Esophagus (tissue), 2 donors: Measurements from ENCODE around the gene GSKIP. TPM values are rescaled to one million over a fixed set of nuclear protein-coding genes. Genes with fewer than 3 reads are reported as not detected.

ENCODE experiments used
- H3K27ac ChIP-seq, 2 donors: one replicate each; pipeline ENCODE4 v1.5.1; 2013; ENCODE audit warnings: low read depth in 2 of 2, mild to moderate bottlenecking in 2 of 2, inconsistent platforms in 1 of 2, low read length in 1 of 2, moderate library complexity in 1 of 2
- H3K27me3 ChIP-seq, 2 donors: one replicate each; pipeline ENCODE4 v1.6.1; 2013; ENCODE audit warnings: low read length in 2 of 2, control low read depth in 1 of 2, mild to moderate bottlenecking in 1 of 2; ENCODE audit not compliant: insufficient read depth in 2 of 2, control insufficient read depth in 1 of 2
- H3K36me3 ChIP-seq, 2 donors: one replicate each; pipeline ENCODE4 v1.6.1; 2013; ENCODE audit warnings: low read length in 1 of 2; ENCODE audit not compliant: control insufficient read depth in 2 of 2, insufficient read depth in 2 of 2
- H3K4me1 ChIP-seq, 2 donors: one replicate each; pipeline ENCODE4 v1.6.1; 2013; ENCODE audit warnings: low read length in 1 of 2; ENCODE audit not compliant: control insufficient read depth in 2 of 2, insufficient read depth in 2 of 2
- H3K4me3 ChIP-seq, 2 donors: one replicate each; pipeline ENCODE4 v1.5.1; 2013; ENCODE audit warnings: low read length in 2 of 2, mild to moderate bottlenecking in 2 of 2, low read depth in 1 of 2, moderate library complexity in 1 of 2
- H3K9me3 ChIP-seq, 2 donors: one replicate each; pipeline ENCODE4 v1.6.1; 2013; ENCODE audit warnings: mild to moderate bottlenecking in 2 of 2, low read depth in 1 of 2, low read length in 1 of 2, moderate library complexity in 1 of 2; ENCODE audit not compliant: control insufficient read depth in 2 of 2, insufficient read depth in 1 of 2
- WGBS, 2 donors: extraction: QIAGEN DNeasy Blood & Tissue Kit; methylation state at CpG; one replicate each; pipeline ENCODE4 v1.1.7; 2013; 5-methylcytosine and 5-hydroxymethylcytosine counted together
- polyA plus RNA-seq, 2 donors: library from polyadenylated mRNA; stranded (reverse); fragments of 200-250 nt; gene quantifications; one replicate each; pipeline ENCODE4 v1.2.3, GENCODE V29; 2013
- donor health status: healthy with polysubstance abuse.
- donor health status: Bipolar disorder and iron deficiency.

The GSKIP gene
- polyA plus RNA-seq, 2 donors, result 18.1 to 41.5 TPM

GRCh38 chr14:96368534-96368933 is 5.2 kb downstream of the GSKIP start:
- 99 to 100% methylated on average over 1 of the region's 1 CpG for WGBS, 2 donors
- Histone ChIP-seq H3K9me3 (no peaks in the 10 kb centered on the region), H3K27ac (no peak overlapping the region), H3K27me3 (no peaks in the 10 kb centered on the region), H3K4me3 (no peak overlapping the region), H3K4me1 (peaks cover 0 to 3% of the 10 kb centered on the region in 2 donors), H3K36me3 (no peaks in the 10 kb centered on the region)

- Histone ChIP-seq H3K4me1 (no peaks in the 10 kb centered on the region), H3K36me3 (no peaks in the 10 kb centered on the region), H3K27me3 (no peaks in the 10 kb centered on the region), H3K27ac (no peak overlapping the region), H3K4me3 (no peak overlapping the region), H3K9me3 (no peaks in the 10 kb centered on the region)
- 91 to 93% methylated on average over 5 of the region's 5 CpGs for WGBS, 2 donors
Measured at GRCh38 chr14:96370528-96370927, 7.2 kb downstream of the GSKIP start.

DNA sequence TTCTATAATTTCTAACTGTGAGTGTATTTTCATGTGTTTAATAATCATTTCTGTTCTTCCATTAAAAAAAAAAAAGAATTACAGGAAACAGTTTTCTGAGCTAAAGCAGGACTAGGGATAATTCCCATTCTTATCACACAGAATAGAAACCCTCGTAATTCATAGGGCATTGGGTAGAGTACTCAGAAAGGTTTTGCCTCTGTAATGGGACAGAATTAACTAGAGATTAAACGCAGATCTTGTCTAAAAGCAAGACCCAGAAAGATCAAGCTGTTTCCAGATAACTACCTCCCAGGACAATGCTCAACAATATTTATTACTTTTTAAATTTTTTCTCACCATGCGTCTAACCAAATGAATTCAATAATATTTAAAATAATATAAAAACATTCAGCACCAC is 10.2 kb downstream of the GSKIP start:
- WGBS, 2 donors, result 93% methylated on average over 3 of the region's 3 CpGs
- no peaks in the 10 kb centered on the region for H3K36me3 ChIP-seq
- no peaks in the 10 kb centered on the region for H3K4me1 ChIP-seq

DNA sequence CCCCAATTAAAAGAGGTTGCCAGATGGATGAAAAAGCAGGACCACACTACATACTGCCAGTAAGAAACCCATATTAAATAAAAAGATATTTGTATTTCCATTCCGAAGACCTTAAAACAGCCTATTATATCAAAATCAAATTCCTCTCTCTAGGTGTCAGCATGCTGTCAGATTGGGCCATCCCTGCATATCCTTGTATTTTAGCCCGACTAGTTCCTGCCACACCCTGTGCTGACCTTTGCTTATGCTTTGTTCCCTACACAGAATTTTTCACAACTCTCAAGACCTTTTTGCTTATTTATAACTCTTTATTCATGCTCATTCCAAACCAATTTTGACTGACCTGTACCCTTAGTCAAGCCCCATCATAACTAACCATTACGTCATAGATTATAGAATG is 12.8 kb downstream of the GSKIP start:
- Histone ChIP-seq H3K27me3 (no peaks in the 10 kb centered on the region), H3K27ac (no peak overlapping the region), H3K4me3 (no peak overlapping the region), H3K9me3 (no peaks in the 10 kb centered on the region), H3K4me1 (no peaks in the 10 kb centered on the region), H3K36me3 (no peaks in the 10 kb centered on the region)
- 86 to 87% methylated on average over 3 of the region's 3 CpGs for WGBS, 2 donors

More for the DNA sequence above, 10.2 kb downstream of the GSKIP start:
- no peak overlapping the region for H3K27ac ChIP-seq
- H3K9me3 ChIP-seq, result no peaks in the 10 kb centered on the region
- H3K4me3 ChIP-seq, result no peak overlapping the region
- no peaks in the 10 kb centered on the region for H3K27me3 ChIP-seq

DNA sequence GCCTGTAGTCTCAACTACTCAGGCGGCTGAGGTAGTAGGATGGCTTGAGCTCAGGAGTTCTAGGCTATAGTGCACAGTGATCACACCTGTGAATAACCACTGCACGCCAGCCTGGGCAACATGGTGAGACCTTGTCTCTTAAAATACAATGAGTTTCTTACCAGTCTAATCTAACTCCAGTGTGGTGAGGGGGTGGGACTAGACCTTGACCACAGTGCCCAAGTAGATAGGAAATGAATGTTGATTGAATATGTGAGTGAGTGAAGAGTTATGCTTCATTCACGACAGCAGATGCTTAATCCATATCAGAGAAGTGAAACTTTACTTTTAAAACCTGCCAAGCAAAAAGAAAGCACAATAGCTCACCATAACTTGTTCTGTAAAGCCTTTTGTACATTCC is 17.4 kb downstream of the GSKIP start:
- no peaks in the 10 kb centered on the region for H3K27me3 ChIP-seq
- H3K4me3 ChIP-seq, result no peak overlapping the region
- H3K27ac ChIP-seq, result no peak overlapping the region
- no peaks in the 10 kb centered on the region for H3K9me3 ChIP-seq
- no peaks in the 10 kb centered on the region for H3K4me1 ChIP-seq
- 81 to 92% methylated on average over 3 of the region's 3 CpGs for WGBS, 2 donors
- H3K36me3 ChIP-seq, result peaks cover 0 to 3% of the 10 kb centered on the region in 2 donors

DNA sequence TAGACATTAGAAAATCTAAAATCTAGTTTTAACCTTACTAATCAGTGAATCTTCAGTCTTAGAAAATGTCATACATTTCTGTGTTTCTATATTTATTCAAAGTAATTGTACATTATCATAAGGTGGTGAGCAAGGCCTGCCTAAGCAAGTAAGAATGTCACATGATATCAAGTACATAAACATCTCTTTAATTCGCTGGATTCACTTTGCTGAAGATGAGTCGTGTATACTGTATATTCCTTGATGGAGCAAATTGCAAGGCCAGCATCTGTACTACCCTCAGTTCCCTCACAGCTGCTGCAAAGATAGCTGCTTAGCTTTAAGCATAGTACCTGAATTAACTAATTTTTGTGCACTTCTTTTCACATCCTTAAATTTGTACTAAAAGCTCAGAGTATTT is 20.1 kb downstream of the GSKIP start:
- no peaks in the 10 kb centered on the region for H3K27me3 ChIP-seq
- no peak overlapping the region for H3K4me3 ChIP-seq
- peaks cover 0 to 3% of the 10 kb centered on the region in 2 donors for H3K36me3 ChIP-seq
- no peaks in the 10 kb centered on the region for H3K9me3 ChIP-seq
- H3K4me1 ChIP-seq, result no peaks in the 10 kb centered on the region
- no peak overlapping the region for H3K27ac ChIP-seq
- WGBS, 2 donors, result 62 to 80% methylated on average over 2 of the region's 2 CpGs

- 66 to 76% methylated on average over 1 of the region's 1 CpG for WGBS, 2 donors
Measured at GRCh38 chr14:96384053-96384452, 20.7 kb downstream of the GSKIP start.

GRCh38 chr14:96384740-96385139 is 21.4 kb downstream of the GSKIP start:
- Histone ChIP-seq H3K4me1 (no peaks in the 10 kb centered on the region), H3K36me3 (peaks cover 0 to 3% of the 10 kb centered on the region in 2 donors), H3K4me3 (no peak overlapping the region), H3K9me3 (no peaks in the 10 kb centered on the region), H3K27me3 (no peaks in the 10 kb centered on the region), H3K27ac (no peak overlapping the region)
- 85 to 91% methylated on average over 1 of the region's 1 CpG for WGBS, 2 donors

More at GRCh38 chr14:96384053-96384452, 20.7 kb downstream of the GSKIP start:
- no peaks in the 10 kb centered on the region for H3K27me3 ChIP-seq
- H3K27ac ChIP-seq, result no peak overlapping the region
- peaks cover 0 to 3% of the 10 kb centered on the region in 2 donors for H3K36me3 ChIP-seq
- no peaks in the 10 kb centered on the region for H3K9me3 ChIP-seq
- H3K4me1 ChIP-seq, result no peaks in the 10 kb centered on the region
- H3K4me3 ChIP-seq, result no peak overlapping the region

- Histone ChIP-seq H3K4me1 (no peaks in the 10 kb centered on the region), H3K9me3 (no peaks in the 10 kb centered on the region), H3K4me3 (no peak overlapping the region), H3K27me3 (no peaks in the 10 kb centered on the region), H3K27ac (no peak overlapping the region), H3K36me3 (peaks cover 0 to 3% of the 10 kb centered on the region in 2 donors)
- 88 to 92% methylated on average over 3 of the region's 3 CpGs for WGBS, 2 donors
Measured at GRCh38 chr14:96385385-96385784, 22.1 kb downstream of the GSKIP start.

DNA sequence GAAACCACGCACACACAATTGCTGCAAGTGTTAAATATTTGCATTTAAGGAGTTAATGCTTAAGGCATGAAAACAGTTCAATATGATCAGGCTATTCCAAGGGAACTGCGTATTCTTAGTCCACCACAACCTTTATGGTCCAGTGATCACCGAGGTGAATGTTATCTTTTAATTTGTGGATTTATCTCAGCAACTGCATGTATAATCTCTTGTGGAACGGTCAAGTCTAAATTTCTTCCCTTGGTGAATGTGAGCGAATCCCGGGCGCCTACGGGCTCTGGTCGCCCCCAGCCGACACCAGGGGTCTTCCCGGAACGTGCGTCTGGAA is 27.6 kb downstream of the GSKIP start:
- Histone ChIP-seq H3K9me3 (no peaks in the 10 kb centered on the region), H3K4me1 (no peaks in the 10 kb centered on the region), H3K36me3 (no peaks in the 10 kb centered on the region), H3K27ac (peak overlapping the region; percentile 42 to 58), H3K4me3 (peak overlapping the region; percentile 44 to 58), H3K27me3 (no peaks in the 10 kb centered on the region)
- WGBS, 2 donors, result 3% methylated on average over 10 to 13 of the region's 13 CpGs
